BLaER1 treated with 17β-estradiol and CSF1 and Interleukin-3, amounts not matched to agents 10 nM and 100 nM (cell line): ENCODE results near the gene GKN1.

Experiments used
- H3K27ac ChIP-seq, 11 experiments: shearing (Covaris generic); formaldehyde crosslinking; 2 replicates each; pipeline ENCODE4 v1.8.1; 2022
- H3K27me3 ChIP-seq, 11 experiments: shearing (Covaris generic); formaldehyde crosslinking; 2 replicates each; pipeline ENCODE4 v1.8.1; 2022
- H3K36me3 ChIP-seq, 11 experiments: shearing (Covaris generic); formaldehyde crosslinking; 2 replicates each; pipeline ENCODE4 v1.8.1; 2022
- H3K4me1 ChIP-seq, 10 experiments: shearing (Covaris generic); formaldehyde crosslinking; 2 replicates each; pipeline ENCODE4 v1.8.1; 2022
- H3K4me2 ChIP-seq, 11 experiments: shearing (Covaris generic); formaldehyde crosslinking; 2 replicates each; pipeline ENCODE4 v1.8.1; 2022
- H3K4me3 ChIP-seq, 10 experiments: shearing (Covaris generic); formaldehyde crosslinking; 2 replicates each; pipeline ENCODE4 v1.8.1; 2022
- H3K9ac ChIP-seq, 11 experiments: shearing (Covaris generic); formaldehyde crosslinking; 2 replicates each; pipeline ENCODE4 v1.8.1; 2022
- H3K9me3 ChIP-seq, 11 experiments: shearing (Covaris generic); formaldehyde crosslinking; replicated peaks in 1 of 11; 2 replicates each; pipeline ENCODE4 v1.8.1; 2022
- H4K20me1 ChIP-seq, 11 experiments: shearing (Covaris generic); formaldehyde crosslinking; 2 replicates each; pipeline ENCODE4 v1.8.1; 2022
- Cebpa-rat ChIP-seq, 11 experiments: shearing (Covaris generic); IDR thresholded peaks; 2 replicates each; pipeline ENCODE4 v1.8.1; 2022

Gene GKN1, protein sequence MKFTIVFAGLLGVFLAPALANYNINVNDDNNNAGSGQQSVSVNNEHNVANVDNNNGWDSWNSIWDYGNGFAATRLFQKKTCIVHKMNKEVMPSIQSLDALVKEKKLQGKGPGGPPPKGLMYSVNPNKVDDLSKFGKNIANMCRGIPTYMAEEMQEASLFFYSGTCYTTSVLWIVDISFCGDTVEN

DNA sequence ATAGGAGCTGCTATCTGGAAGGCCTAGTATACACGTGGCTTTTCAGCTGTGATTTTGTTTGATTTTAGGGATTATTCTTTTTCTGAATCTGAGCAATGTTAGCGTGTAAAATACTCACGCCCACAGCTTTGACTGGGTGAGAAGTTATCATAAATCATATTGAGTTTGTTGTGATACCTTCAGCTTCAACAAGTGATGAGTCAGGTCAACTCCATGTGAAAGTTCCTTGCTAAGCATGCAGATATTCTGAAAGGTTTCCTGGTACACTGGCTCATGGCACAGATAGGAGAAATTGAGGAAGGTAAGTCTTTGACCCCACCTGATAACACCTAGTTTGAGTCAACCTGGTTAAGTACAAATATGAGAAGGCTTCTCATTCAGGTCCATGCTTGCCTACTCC, at the start of gene GKN1:
GKN1 (plus strand) TSS at position 386 of the 400 bp plus-strand sequence. CDS start 42 bp downstream, outside the sequence.
- Histone ChIP-seq H3K36me3 (no peaks in the 10 kb centered on the region), H4K20me1 (no peaks in the 10 kb centered on the region), H3K9ac (no peak within 1 kb of the TSS), H3K4me2 (no peak within 1 kb of the TSS), H3K27me3 (no peaks in the 10 kb centered on the region), H3K27ac (no peak within 1 kb of the TSS), H3K4me3 (no peak within 1 kb of the TSS), H3K4me1 (no peaks in the 10 kb centered on the region), H3K9me3 (no peaks in the 10 kb centered on the region)
- TF ChIP-seq Cebpa-rat (IDR thresholded peaks at IDR 0.05) = no peak

DNA sequence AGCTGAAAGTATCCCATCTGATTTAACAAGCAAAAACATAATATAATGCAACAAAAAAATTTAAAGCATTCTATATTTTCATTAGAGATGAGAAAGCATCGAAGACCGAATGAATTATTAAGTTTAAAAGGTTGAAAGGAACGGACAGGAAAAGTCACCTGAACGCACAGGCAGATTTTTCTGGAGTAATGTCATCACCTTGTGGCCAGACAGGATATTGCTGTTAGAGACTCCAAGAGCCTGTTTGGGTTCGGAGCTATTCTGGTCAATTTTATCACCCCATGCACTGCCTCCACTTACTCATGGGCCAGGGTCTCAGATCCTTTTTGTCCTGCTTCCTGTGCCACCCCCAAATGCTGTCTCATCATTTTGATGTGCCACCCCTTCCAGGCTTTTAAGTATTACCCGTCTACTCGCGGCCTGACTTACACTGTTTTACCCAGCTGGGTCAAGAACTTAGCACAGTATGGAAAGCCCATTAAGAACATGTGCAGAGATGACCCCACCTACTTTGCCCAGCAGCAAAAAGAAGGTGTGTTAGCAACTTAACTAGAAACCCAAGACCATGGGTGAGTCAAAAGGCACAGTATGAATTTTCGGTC, 49.0 kb upstream of the GKN1 start:
- no peak overlapping the region for H3K27ac ChIP-seq
- H3K9ac ChIP-seq = no peak overlapping the region
- TF ChIP-seq Cebpa-rat (IDR thresholded peaks at IDR 0.05) = no peak
- no peaks in the 10 kb centered on the region for H3K9me3 ChIP-seq
- no peaks in the 10 kb centered on the region for H4K20me1 ChIP-seq
- H3K4me3 ChIP-seq = no peak overlapping the region
- no peaks in the 10 kb centered on the region for H3K27me3 ChIP-seq
- no peaks in the 10 kb centered on the region for H3K4me1 ChIP-seq
- no peak overlapping the region for H3K4me2 ChIP-seq
- no peaks in the 10 kb centered on the region for H3K36me3 ChIP-seq

DNA sequence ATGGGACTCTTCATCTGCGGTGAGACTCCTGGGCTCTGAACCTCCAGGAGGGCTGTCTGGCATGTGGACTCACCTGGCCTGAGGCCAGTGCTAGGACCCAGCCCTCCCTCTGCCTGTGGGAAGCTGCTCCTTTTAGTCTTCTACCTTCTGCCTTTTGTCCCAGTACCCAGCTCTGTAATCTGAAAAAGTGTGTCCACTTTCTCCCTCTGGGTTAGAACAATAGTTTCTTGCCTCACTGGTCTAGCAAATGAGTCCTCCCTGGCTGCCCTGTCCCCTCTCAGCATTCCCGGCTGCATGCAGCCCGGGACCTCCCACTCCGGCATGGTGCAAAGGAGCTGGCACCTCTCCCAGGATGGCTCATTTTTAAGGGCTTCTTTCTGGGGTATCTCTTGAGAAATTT, 47.6 kb upstream of the GKN1 start:
- Histone ChIP-seq H3K4me3 (no peak overlapping the region), H3K27me3 (no peaks in the 10 kb centered on the region), H3K36me3 (no peaks in the 10 kb centered on the region), H3K4me2 (no peak overlapping the region), H3K4me1 (peaks cover 0 to 6% (median 0%) of the 10 kb centered on the region in 10 experiments; a peak in 5 of 20 replicates), H4K20me1 (no peaks in the 10 kb centered on the region), H3K9me3 (peaks cover 0 to 6% (median 0%) of the 10 kb centered on the region in 11 experiments; a peak in 1 of 22 replicates), H3K9ac (peak overlapping the region in 2 of 11 experiments; percentile 9 to 43; a peak in 1 of 22 replicates), H3K27ac (no peak overlapping the region)
- no peak for TF ChIP-seq Cebpa-rat (IDR thresholded peaks at IDR 0.05)

DNA sequence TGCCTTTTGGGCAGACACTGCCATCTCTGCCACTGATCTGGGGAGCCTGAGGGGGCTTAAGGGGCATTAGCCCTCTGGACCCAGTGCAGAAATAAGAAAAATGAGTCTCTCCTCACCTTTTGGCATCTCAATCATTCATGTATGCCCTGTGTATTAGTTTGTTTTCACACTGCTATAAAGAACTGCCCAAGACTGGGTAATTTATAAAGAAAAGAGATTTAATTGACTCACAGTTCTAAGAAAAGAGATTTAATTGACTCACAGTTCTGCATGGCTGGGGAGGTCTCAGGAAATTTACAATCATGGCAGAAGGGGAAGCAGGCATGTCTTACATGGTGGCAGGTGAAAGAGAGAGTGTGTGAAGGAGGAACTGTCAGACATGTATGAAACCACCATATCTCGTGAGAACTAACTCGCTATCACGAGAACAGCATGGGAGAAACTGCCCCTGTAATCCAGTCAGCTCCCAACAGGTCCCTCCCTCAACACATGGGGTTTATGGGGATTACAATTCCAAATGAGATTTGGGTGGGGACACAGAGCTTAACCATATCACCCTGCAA, 43.2 kb upstream of the GKN1 start:
- TF ChIP-seq Cebpa-rat (IDR thresholded peaks at IDR 0.05) = no peak
- H3K36me3 ChIP-seq = no peaks in the 10 kb centered on the region
- H3K4me2 ChIP-seq = peak overlapping the region in 3 of 11 experiments; percentile 16 to 30 (median 29); a peak in 3 of 22 replicates
- H4K20me1 ChIP-seq = no peaks in the 10 kb centered on the region
- H3K9me3 ChIP-seq = peaks cover 0 to 6% (median 0%) of the 10 kb centered on the region in 11 experiments; a peak in 1 of 22 replicates
- H3K27me3 ChIP-seq = no peaks in the 10 kb centered on the region
- no peak overlapping the region for H3K4me3 ChIP-seq
- H3K4me1 ChIP-seq = peaks cover 0 to 6% (median 0%) of the 10 kb centered on the region in 10 experiments; a peak in 8 of 20 replicates
- H3K9ac ChIP-seq = no peak overlapping the region
- no peak overlapping the region for H3K27ac ChIP-seq

DNA sequence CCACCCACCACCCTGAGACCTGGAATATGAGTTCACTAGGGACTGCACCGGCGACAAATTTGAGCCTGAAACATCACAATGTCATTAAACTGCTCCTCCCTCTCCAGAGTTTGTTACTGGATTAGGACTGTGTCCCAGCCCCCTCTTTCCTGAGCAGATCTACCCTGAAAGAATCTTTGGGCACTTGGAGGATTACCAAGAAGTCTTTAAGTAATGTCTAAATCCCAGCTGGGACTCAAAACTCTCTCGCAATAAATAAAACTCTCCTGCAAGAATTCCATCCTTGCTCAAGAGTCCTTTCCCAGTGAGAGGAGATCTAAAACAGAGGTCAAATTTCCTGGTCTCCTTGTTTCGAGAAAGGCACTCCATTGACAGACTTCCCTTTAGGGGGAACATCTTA, 42.6 kb upstream of the GKN1 start:
- Histone ChIP-seq H4K20me1 (no peaks in the 10 kb centered on the region), H3K4me2 (no peak overlapping the region), H3K27me3 (no peaks in the 10 kb centered on the region), H3K4me3 (no peak overlapping the region), H3K36me3 (no peaks in the 10 kb centered on the region), H3K9ac (no peak overlapping the region), H3K27ac (no peak overlapping the region), H3K9me3 (peaks cover 0 to 6% (median 0%) of the 10 kb centered on the region in 11 experiments; a peak in 1 of 22 replicates), H3K4me1 (peaks cover 0 to 8% (median 0%) of the 10 kb centered on the region in 10 experiments; a peak in 8 of 20 replicates)
- no peak for TF ChIP-seq Cebpa-rat (IDR thresholded peaks at IDR 0.05)

DNA sequence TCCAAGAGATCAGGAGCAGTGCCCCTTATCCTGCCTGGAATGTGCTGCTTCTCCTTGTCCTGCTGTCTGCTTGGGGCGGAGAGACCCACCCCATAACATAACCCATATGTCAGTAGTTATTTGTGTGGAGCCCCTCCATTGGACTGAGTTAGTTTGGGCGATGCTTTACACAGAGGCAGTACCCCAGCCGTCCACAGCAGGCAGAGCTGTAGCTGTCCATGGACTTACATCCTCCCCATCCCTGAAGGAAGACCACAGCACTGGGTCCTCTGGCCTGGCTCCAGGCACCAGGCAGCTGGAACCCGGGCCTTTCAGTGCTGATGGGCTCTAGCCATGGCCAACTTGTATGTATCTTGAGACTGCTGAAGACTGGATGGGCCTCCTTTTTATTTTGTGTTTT, 42.0 kb upstream of the GKN1 start:
- Histone ChIP-seq H3K4me1 (peaks cover 0 to 8% (median 0%) of the 10 kb centered on the region in 10 experiments; a peak in 8 of 20 replicates), H3K9me3 (peaks cover 0 to 6% (median 0%) of the 10 kb centered on the region in 11 experiments; a peak in 1 of 22 replicates), H3K36me3 (no peaks in the 10 kb centered on the region), H3K27me3 (no peaks in the 10 kb centered on the region), H3K27ac (no peak overlapping the region), H3K9ac (no peak overlapping the region), H3K4me3 (no peak overlapping the region), H3K4me2 (no peak overlapping the region), H4K20me1 (no peaks in the 10 kb centered on the region)
- no peak for TF ChIP-seq Cebpa-rat (IDR thresholded peaks at IDR 0.05)

DNA sequence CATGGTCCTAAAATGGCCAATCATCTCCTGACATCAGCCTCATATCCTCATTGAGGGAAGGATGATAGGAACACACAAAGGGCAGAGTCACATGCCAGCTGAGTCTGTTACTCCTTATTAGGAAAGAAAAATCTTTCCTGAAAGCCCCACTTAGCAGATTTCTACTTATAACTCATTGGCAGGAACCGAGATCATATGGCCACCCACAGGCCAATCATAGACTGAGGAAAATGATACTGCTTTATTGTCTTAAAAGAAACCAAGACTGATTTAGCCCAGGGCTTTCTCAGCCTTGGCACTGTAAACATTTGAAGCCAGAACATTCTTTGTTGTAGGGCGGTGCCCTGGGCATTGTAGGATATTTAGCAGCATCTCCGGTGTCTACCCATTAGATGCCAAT, 40.4 kb upstream of the GKN1 start:
- H4K20me1 ChIP-seq = no peaks in the 10 kb centered on the region
- H3K4me3 ChIP-seq = no peak overlapping the region
- H3K9ac ChIP-seq = no peak overlapping the region
- H3K27me3 ChIP-seq = no peaks in the 10 kb centered on the region
- peaks cover 0 to 10% (median 0%) of the 10 kb centered on the region in 11 experiments; a peak in 2 of 22 replicates for H3K9me3 ChIP-seq
- no peaks in the 10 kb centered on the region for H3K36me3 ChIP-seq
- no peak for TF ChIP-seq Cebpa-rat (IDR thresholded peaks at IDR 0.05)
- H3K4me2 ChIP-seq = no peak overlapping the region
- no peak overlapping the region for H3K27ac ChIP-seq
- H3K4me1 ChIP-seq = peaks cover 0 to 8% (median 0%) of the 10 kb centered on the region in 10 experiments; a peak in 8 of 20 replicates

DNA sequence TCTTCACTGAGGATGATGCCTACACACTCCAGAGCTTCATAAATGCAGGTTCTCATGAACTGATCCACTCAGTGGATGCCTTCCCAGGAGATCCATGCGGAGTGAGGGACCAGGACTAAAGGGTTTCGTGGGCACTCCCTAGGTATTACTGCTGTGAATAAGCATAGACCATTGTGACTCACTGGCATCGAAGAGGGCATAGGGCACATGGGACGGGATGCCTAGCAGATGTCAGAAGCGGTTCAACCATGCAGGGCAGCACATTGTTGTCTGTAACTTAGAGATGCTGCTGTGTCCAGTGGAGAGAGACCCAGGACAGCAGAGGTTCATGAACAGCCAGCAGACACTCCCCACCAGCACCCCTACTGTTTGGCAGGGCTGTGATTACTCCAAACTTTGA, 39.0 kb upstream of the GKN1 start:
- Histone ChIP-seq H3K27me3 (no peaks in the 10 kb centered on the region), H3K27ac (no peak overlapping the region), H3K9me3 (peaks cover 0 to 12% (median 0%) of the 10 kb centered on the region in 11 experiments; a peak in 4 of 22 replicates), H3K9ac (no peak overlapping the region), H3K4me3 (no peak overlapping the region), H3K4me1 (peaks cover 0 to 8% (median 0%) of the 10 kb centered on the region in 10 experiments; a peak in 8 of 20 replicates), H3K4me2 (no peak overlapping the region), H4K20me1 (no peaks in the 10 kb centered on the region), H3K36me3 (no peaks in the 10 kb centered on the region)
- TF ChIP-seq Cebpa-rat (IDR thresholded peaks at IDR 0.05) = no peak

DNA sequence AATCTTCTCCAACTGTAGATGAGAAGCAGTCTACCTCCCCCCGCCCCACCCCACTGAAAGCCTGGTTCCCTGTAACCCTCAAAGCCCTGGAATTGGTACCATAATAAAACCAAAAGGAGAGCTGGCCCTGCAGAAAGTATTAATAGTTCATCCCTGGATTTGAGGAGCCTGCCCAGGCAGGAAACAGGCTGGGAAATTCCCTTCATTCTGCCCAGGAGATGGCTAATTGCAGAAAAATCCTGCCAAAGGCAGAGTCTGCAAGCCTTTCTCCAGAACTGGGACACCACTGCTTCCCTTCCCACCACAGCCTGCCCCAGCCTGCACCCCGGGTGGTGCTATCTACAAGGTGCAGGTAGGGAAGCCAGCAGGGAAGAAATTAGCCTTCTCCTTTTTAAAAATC, 38.0 kb upstream of the GKN1 start:
- Histone ChIP-seq H3K4me2 (peak overlapping the region in 1 of 11 experiments; percentile 26; a peak in 1 of 22 replicates), H3K9me3 (peaks cover 0 to 9% (median 0%) of the 10 kb centered on the region in 11 experiments; a peak in 4 of 22 replicates), H3K36me3 (no peaks in the 10 kb centered on the region), H3K4me1 (peaks cover 0 to 8% (median 0%) of the 10 kb centered on the region in 10 experiments; a peak in 3 of 20 replicates), H3K9ac (no peak overlapping the region), H3K4me3 (no peak overlapping the region), H4K20me1 (no peaks in the 10 kb centered on the region), H3K27ac (no peak overlapping the region), H3K27me3 (no peaks in the 10 kb centered on the region)
- TF ChIP-seq Cebpa-rat (IDR thresholded peaks at IDR 0.05) = no peak
